Keratinocyte (primary cell): ENCODE data around the gene DMD. TPM values are rescaled to one million over a fixed set of nuclear protein-coding genes. Genes with fewer than 3 reads are reported as not detected.

Experiments used
- DNase-seq: peaks from one replicate; pipeline ENCODE4 v3.0.0-alpha.2; 2011; ENCODE audit warnings: low read depth, missing footprints, low spot score
- FAIRE-seq: peaks from 2 replicates; lab custom pipeline; 2011; peaks lifted over from hg19 to GRCh38; lab: Jason Lieb, UNC
- H2AFZ ChIP-seq: 2 replicates; pipeline ENCODE4 v1.6.0; 2012; ENCODE audit warnings: low read length, control low read depth, inconsistent platforms; ENCODE audit not compliant: control insufficient read depth
- H3K27ac ChIP-seq: 2 replicates; pipeline ENCODE4 v1.5.1; 2011; ENCODE audit warnings: low read length; ENCODE audit not compliant: control insufficient read depth, insufficient read depth
- H3K27me3 ChIP-seq: 3 replicates; pipeline ENCODE4 v1.6.0; 2011; ENCODE audit warnings: low read length; ENCODE audit not compliant: control insufficient read depth, insufficient read depth; ENCODE audit errors: extremely low read depth
- H3K36me3 ChIP-seq, 2 experiments: 2 replicates in 1 of 2; 3 replicates in 1 of 2; pipeline ENCODE4 v1.5.1; 2011; ENCODE audit warnings: low read length in 2 of 2, mild to moderate bottlenecking in 1 of 2; ENCODE audit not compliant: control insufficient read depth in 2 of 2, insufficient read depth in 2 of 2; ENCODE audit errors: extremely low read depth in 1 of 2
- H3K4me1 ChIP-seq: 3 replicates; pipeline ENCODE4 v1.5.1; 2011; ENCODE audit warnings: low read length; ENCODE audit not compliant: control insufficient read depth, insufficient read depth; ENCODE audit errors: extremely low read depth
- H3K4me2 ChIP-seq: 3 replicates; pipeline ENCODE4 v1.6.0; 2011; ENCODE audit warnings: low read depth, low read length; ENCODE audit not compliant: control insufficient read depth, insufficient read depth; ENCODE audit errors: extremely low read depth
- H3K4me3 ChIP-seq, 3 experiments: fragments of 200-600 bp in 1 of 3; sonication (generic) in 1 of 3; 2 replicates in 2 of 3; 3 replicates in 1 of 3; pipeline ENCODE4 v1.5.1; 2011 to 2016; ENCODE audit warnings: low read length in 3 of 3, mild to moderate bottlenecking in 3 of 3, control low read depth in 2 of 3, inconsistent platforms in 1 of 3, low read depth in 1 of 3, mixed read lengths in 1 of 3, mixed run types in 1 of 3, moderate library complexity in 1 of 3; ENCODE audit not compliant: control insufficient read depth in 2 of 3, insufficient read depth in 2 of 3; ENCODE audit errors: extremely low read depth in 1 of 3
- H3K79me2 ChIP-seq: 2 replicates; pipeline ENCODE4 v1.6.0; 2012; ENCODE audit warnings: low read length; ENCODE audit not compliant: control insufficient read depth, insufficient read depth
- H3K9ac ChIP-seq: 3 replicates; pipeline ENCODE4 v1.6.0; 2011; ENCODE audit warnings: low read length; ENCODE audit not compliant: control insufficient read depth, insufficient read depth; ENCODE audit errors: extremely low read depth
- H3K9me1 ChIP-seq: 3 replicates; pipeline ENCODE4 v1.6.0; 2011; ENCODE audit warnings: low read length; ENCODE audit not compliant: control insufficient read depth, insufficient read depth; ENCODE audit errors: extremely low read depth
- H3K9me3 ChIP-seq: 2 replicates; pipeline ENCODE4 v1.5.1; 2012; ENCODE audit warnings: low read depth, low read length; ENCODE audit not compliant: control insufficient read depth
- H4K20me1 ChIP-seq: 3 replicates; pipeline ENCODE4 v1.6.0; 2011; ENCODE audit warnings: low read length; ENCODE audit not compliant: control insufficient read depth, insufficient read depth; ENCODE audit errors: extremely low read depth
- CTCF ChIP-seq, 3 experiments: IDR thresholded peaks in 1 of 3; conservative IDR thresholded peaks in 1 of 3; optimal IDR thresholded peaks in 1 of 3; 2 replicates in 2 of 3; 3 replicates in 1 of 3; pipeline versions ENCODE3 to v1.5.1; 2011; ENCODE audit warnings: low read length in 3 of 3, mild to moderate bottlenecking in 3 of 3, moderate library complexity in 2 of 3, control low read depth in 1 of 3, inconsistent platforms in 1 of 3; ENCODE audit not compliant: insufficient read depth in 2 of 3; ENCODE audit errors: extremely low read depth in 1 of 3
- EZH2 ChIP-seq: IDR thresholded peaks from one replicate; pipeline ENCODE4 v1.6.1; 2012; ENCODE audit warnings: inconsistent platforms, mild to moderate bottlenecking, low read length, moderate library complexity
- dilution Hi-C: fragments of 300-500 bp; cut with MboI; formaldehyde crosslinking; loops from one replicate; pipeline ENCODE4 v1.7.0; 2020; ENCODE audit warnings: low sequenced_read_pairs; ENCODE audit not compliant: extremely low pct_ligation_motif_present
- polyA plus RNA-seq, 5 experiments: library from polyadenylated mRNA; depleted of rRNA in 3 of 5; stranded (reverse) in 3 of 5; stranded (forward) in 1 of 5; unstranded in 1 of 5; fragments of >200 nt; gene quantifications; 1 replicate in 1 of 5; 2 replicates in 3 of 5; 3 replicates in 1 of 5; pipeline versions ENCODE4 v1.2.1 to v1.2.3, GENCODE V29; 2011 to 2012; ENCODE audit warnings: missing spikeins in 2 of 5, low read depth in 1 of 5, low replicate concordance in 1 of 5

The DMD gene
- polyA plus RNA-seq, 1 donor (not counting 4 experiments of a cell fraction or from before 2014, with no cell fraction given), result 8.9 TPM

GRCh38 chrX:31464306-31464915 is 1746.9 kb downstream of the DMD start:
- dilution Hi-C loops, result no loop called here
- no peaks in the 10 kb centered on the region for H3K36me3 ChIP-seq
- no peak overlapping the region for H3K27ac ChIP-seq
- no peaks in the 10 kb centered on the region for H3K9me1 ChIP-seq
- no peaks in the 10 kb centered on the region for H3K79me2 ChIP-seq
- H4K20me1 ChIP-seq, result no peaks in the 10 kb centered on the region
- no peak for TF ChIP-seq EZH2
- TF ChIP-seq CTCF (optimal IDR thresholded peaks at IDR 0.05 in 1 of 3, IDR thresholded peaks at IDR 0.05 in 1 of 3, conservative IDR thresholded peaks at IDR 0.05 in 1 of 3; ENCODE audit: extremely low read depth in 1 of 3, insufficient read depth in 2 of 3, low read length in 3 of 3), result no peak
- H3K9me3 ChIP-seq, result no peaks in the 10 kb centered on the region
- FAIRE-seq, result no peak
- DNase-seq, result no peak
- H3K4me3 ChIP-seq, result no peak overlapping the region
- no peak overlapping the region for H3K9ac ChIP-seq
- H2AFZ ChIP-seq, result no peak overlapping the region
- no peaks in the 10 kb centered on the region for H3K4me1 ChIP-seq
- H3K4me2 ChIP-seq, result no peak overlapping the region
- no peaks in the 10 kb centered on the region for H3K27me3 ChIP-seq

GRCh38 chrX:31461266-31461665 is 1750.1 kb downstream of the DMD start:
- TF ChIP-seq CTCF (optimal IDR thresholded peaks at IDR 0.05 in 1 of 3, IDR thresholded peaks at IDR 0.05 in 1 of 3, conservative IDR thresholded peaks at IDR 0.05 in 1 of 3; ENCODE audit: extremely low read depth in 1 of 3, insufficient read depth in 2 of 3, low read length in 3 of 3) (no peak), EZH2 (no peak)
- dilution Hi-C loops, result no loop called here
- Histone ChIP-seq H3K9ac (no peak overlapping the region), H3K4me3 (no peak overlapping the region), H2AFZ (peak overlapping the region; percentile 4), H4K20me1 (no peaks in the 10 kb centered on the region), H3K27me3 (no peaks in the 10 kb centered on the region), H3K9me3 (no peaks in the 10 kb centered on the region), H3K27ac (no peak overlapping the region), H3K4me1 (no peaks in the 10 kb centered on the region), H3K4me2 (no peak overlapping the region), H3K9me1 (no peaks in the 10 kb centered on the region), H3K36me3 (no peaks in the 10 kb centered on the region), H3K79me2 (no peaks in the 10 kb centered on the region)
- FAIRE-seq (peak; percentile 29), DNase-seq (no peak)
